CD4-positive, alpha-beta T cell treated with Interleukin-4 for 4 hours (primary cell): Measurements from ENCODE around the gene AGPAT4.
"Not testable (repeated sequence)": the region's sequence is repeated elsewhere in the genome, so short reads cannot be mapped to it uniquely, and the experiment has no call there.

Experiments
- DNase-seq: peaks from one replicate; pipeline ENCODE4 v3.0.0-alpha.2; 2020

Gene AGPAT4

DNA sequence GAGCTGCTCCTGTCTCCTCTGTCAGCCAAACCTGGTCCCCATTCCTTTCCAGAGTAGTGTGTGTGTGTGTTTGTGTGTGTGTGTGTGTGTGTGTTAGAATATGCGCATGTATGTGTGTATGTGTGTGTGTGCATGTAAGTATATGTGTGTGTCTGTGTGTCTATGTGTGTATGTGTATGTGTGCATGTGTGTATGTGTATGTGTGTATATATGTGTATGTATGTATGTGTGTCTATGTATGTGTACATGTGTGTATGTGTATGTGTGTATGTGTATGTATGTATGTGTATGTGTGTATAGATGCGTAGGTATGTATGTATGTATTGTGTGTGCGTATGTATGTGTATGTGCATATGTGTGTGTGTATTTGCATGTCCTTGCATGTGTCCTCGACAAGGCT is 79.5 kb downstream of the AGPAT4 start:
- DNase-seq = no peak

DNA sequence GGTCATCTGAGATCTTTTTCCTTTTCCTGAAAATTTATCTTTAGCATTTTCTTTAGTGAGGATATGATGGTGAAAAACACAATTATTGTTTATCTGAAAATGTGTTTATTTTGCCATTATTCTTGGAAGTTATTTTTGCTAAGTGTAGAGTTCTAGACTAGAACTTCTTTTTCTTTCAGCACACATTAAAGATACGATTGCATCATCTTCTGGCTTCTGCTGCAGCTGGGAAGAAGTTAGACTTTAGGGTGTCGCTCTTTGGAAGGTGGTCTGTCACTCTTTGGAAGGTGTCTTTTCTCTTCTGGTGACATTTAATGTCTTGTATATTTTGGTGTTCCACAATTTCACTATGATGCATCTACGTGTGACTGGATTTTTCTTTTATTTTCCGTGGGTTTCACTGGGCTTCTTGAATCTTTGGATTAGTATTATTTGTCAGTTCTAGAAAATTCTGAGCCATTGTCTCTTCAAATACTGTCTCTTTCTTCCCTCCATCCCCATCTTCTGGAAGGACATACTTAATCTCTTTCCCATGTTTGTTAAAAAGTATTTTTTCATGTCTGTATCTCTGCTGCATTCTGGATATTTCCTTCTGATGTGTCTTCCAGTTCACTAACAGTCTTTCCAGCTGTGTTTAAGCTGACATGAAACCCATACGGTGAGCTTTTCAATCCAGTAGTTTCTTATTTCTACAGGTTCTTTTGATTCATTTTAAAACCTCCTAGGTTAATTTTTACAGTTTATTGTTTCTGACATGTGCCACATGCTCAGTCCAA is 81.0 kb downstream of the AGPAT4 start:
- DNase-seq = no peak

DNA sequence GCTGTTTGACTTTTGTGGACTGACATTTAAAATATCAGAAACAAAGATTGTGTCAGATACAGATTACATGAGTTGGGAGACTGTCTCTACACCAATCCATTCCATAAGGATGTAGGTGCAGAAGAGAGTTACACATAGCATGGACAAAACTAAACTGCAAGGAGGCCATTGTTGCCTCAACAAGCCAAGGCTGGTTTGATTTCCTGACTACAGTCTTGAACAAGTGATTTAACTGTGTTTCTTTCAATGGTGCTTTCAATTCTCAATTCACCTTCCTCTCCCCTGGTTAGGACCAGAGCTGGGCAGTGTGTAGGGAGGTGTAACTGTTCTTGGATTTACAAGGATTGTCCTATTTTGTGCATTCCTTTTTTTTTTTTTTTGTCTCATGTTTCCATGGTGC is 82.2 kb downstream of the AGPAT4 start:
- DNase-seq = no peak

DNA sequence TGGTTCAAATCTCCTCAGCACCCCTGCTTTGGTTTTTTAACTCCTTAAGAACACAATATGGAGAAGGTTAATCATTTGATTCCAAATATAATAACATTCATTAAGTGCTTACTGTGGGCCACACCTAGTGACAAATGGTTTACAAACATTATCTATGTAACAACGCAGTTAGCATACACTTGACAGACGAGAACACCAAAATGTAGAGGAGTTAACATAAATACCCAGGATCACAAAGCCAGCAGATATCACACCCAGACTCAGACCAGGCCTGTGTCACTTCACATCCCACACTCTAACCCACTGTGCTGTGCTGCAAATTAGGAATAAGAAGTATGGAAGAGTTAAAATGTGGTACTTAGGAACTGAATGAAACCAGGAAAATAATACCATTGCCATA is 82.9 kb downstream of the AGPAT4 start:
- DNase-seq = no peak

- no peak for DNase-seq
These were observed 84.0 kb downstream of the AGPAT4 start for GRCh38 chr6:161189891-161190290.

DNA sequence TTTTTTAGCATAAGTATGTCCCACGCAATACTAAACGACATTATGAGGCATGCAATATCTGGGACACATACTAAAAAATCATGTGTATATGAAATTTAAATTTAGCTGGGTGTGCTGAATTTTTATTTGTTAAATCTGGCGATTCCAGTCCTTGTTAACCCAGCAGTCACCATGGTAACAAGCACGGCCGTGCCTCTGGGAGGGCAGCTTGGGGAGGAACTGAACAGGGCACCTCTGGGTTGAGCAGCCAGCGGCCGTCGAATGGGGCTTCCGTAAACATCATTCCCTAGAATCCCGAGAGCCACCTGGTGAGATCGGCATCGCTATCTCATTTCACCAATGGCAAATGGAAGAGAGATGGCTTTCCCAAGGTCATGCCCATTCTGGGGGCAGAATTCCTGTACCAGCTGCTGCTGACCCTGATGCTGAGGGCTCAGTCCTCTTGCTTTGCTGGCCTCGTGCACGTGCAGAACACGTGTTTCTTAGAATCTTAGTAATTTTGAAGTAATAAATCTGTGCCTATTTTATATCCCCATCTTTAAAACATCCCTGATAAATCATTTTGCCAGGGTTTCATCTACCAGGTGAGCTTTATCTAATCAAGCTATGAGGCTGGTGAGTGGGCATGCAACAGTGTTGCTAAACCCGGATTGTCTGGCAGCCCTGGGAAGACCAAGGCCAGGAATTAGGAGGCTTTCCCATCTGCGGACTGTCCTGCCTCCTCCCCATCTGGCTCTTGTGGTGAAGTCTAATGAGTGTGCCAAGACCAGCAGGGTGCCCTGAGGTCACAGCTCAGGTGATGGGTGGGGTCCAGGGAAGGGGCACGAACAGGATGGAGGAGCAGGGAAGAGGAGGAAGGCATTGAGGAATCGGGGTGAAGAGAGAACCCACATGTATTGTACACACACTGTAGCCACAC is 85.1 kb downstream of the AGPAT4 start:
- DNase-seq = no peak

- DNase-seq = no peak
These were observed 87.6 kb downstream of the AGPAT4 start for GRCh38 chr6:161186173-161186769.

GRCh38 chr6:161181121-161181520 is 92.7 kb downstream of the AGPAT4 start:
- DNase-seq = no peak

DNA sequence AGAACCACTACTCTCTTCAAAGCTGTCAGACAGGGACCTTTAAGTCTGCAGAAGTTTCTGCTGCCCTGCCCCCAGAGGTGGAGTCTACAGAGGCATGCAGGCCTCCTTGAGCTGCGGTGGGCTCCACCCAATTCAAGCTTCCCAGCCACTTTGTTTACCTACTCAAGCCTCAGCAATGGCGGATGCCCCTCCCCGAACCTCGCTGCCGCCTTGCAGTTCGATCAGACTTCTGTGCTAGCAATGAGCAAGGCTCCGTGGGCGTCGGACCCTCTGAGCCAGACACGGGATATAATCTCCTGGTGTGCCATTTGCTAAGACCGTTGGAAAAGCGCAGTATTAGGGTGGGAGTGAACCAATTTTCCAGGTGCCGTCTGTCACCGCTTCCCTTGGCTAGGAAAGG is 95.7 kb downstream of the AGPAT4 start:
- not testable (repeated sequence) for DNase-seq

DNA sequence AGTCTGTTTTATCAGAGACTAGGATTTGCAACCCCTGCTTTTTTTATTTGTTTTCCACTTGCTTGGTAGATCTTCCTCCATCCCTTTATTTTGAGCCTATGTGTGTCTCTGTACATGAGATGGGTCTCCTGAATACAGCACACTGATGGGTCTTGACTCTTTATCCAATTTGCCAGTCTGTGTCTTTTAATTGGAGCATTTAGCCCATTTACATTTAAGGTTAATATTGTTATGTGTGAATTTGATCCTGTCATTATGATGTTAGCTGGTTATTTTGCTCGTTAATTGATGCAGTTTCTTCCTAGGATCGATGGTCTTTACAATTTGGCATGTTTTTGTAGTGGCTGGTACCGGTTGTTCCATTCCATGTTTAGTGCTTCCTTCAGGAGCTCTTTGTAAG is 97.4 kb downstream of the AGPAT4 start:
- not testable (repeated sequence) for DNase-seq

DNA sequence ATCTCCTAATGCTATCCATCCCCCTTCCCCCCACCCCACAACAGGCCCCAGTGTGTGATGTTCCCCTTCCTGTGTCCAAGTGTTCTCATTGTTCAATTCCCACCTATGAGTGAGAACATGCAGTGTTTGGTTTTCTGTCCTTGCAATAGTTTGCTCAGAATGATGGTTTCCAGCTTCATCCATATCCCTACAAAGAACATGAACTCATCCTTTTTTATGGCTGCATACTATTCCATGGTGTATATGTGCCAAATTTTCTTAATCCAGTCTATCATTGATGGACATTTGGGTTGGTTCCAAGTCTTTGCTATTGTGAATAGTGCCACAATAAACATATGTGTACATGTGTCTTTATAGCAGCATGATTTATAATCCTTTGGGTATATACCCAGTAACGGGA is 101.1 kb downstream of the AGPAT4 start:
- DNase-seq = not testable (repeated sequence)

GRCh38 chr6:161171207-161171606 is 102.7 kb downstream of the AGPAT4 start:
- no peak for DNase-seq

DNA sequence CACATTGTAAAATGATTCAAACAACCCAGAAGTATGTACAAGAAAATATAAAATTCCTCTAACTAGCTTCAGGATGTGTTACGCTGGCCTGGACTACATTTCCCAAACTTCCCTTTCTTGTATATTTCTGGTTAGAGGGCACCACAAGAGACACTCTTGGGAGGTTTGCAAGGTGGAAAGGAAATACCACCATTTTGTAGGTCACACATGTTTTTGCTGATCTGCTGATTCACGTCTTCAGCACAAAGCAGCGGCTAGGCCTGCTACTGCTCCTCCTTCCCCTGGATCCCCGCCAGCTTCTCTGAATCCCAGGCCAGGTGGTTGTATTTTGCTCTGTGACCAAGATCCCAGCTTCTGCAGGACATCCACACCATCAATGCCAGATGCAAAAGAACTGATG is 104.2 kb downstream of the AGPAT4 start:
- no peak for DNase-seq

GRCh38 chr6:161169035-161169434 is 104.8 kb downstream of the AGPAT4 start:
- no peak for DNase-seq

- DNase-seq = no peak
These were observed 105.5 kb downstream of the AGPAT4 start for GRCh38 chr6:161168281-161168891.

DNA sequence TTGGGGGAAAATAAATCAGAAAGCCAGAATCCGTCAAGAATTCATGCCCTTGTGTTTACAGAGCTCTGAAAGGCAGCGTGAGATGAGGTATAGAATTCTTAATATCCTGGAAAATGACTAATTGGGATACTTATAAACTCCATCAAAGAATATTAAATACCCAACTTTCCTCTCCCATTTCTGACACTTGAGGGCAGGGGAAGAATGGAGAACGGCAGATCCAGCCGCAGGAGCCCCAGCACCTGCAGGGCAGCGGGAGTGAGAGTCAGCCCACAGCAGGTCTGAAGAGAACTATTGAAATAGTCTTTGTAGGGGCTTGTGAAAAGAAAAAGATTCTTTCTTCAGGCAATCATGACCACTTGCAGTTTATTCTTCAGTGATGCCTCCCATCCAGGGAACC is 107.2 kb downstream of the AGPAT4 start:
- DNase-seq = no peak

- no peak for DNase-seq
These were observed 107.7 kb downstream of the AGPAT4 start for GRCh38 chr6:161166176-161166575.

- no peak for DNase-seq
These were observed 109.7 kb downstream of the AGPAT4 start for GRCh38 chr6:161164182-161164625.

DNA sequence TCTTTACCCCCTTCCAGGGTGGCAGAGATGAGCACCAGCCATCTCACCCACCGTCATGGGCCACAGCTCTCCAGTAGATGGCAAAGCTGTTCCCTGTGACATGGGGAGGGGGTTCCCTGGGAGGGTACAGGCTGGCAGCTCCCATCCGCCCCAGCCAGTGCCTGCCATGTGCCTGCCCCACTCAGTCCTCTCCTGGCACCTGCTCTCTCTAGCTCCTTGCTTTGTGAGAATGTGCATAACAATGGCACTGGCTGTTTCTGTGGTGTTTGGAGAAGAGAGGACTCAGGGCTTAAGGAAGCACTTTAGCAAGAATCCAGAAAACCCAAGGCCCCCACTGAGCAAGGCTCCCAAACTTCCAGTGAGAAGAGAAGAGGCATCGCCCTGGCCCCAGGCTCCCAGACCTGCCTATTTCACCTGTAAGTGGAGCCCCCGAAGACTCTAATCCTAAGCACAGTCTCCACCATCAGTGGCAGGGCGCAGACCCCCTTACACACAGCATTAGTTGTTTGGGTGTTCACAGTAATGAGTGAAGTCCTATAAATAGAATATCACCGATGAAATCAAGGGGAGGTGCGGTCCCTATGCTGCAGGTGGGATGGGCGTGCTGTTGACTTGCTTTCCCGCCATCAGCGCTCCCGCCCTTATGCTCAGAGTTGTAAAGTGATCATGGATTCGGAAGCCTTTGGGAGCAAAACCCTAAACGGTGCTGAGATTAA is 110.2 kb downstream of the AGPAT4 start:
- DNase-seq = no peak

DNA sequence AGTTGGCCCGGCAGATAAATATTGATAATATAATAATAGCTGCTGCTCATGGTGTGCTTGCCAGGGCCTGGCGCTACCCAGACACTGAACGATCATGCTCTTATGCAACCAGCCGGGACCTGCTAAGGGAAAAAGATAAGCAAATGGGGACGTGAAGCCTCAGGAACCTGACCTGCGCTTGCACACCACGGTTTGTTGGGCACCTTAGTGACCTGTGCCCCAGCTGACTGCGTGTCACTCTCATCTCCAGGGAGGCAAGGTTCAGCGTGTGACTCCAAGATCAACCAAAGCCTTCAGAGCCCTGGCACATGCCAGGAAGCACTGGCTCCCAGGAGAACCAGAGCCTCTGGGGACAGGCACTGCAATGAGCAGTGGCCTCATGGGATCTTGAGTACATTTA is 111.1 kb downstream of the AGPAT4 start:
- no peak for DNase-seq

- no peak for DNase-seq
These were observed 111.8 kb downstream of the AGPAT4 start for GRCh38 chr6:161161889-161162624.

GRCh38 chr6:161161121-161161520 is 112.7 kb downstream of the AGPAT4 start:
- no peak for DNase-seq
